Fibroblast of mammary gland (primary cell): ENCODE measurements around the gene GTPBP8.
A peak's percentile ranks its signal among the peaks of the same experiment; 100 is the strongest.

ENCODE experiments used
- DNase-seq: peaks from one replicate; pipeline ENCODE4 v3.0.0-alpha.2; 2010; ENCODE audit warnings: low read depth
- H3K4me3 ChIP-seq: 2 replicates; pipeline ENCODE4 v1.5.1; 2011; ENCODE audit warnings: low read depth, mild to moderate bottlenecking, low read length, moderate library complexity; ENCODE audit not compliant: control insufficient read depth
- CTCF ChIP-seq: conservative IDR thresholded peaks from 2 replicates; pipeline ENCODE4 v1.5.1; 2011; ENCODE audit warnings: low read depth, low read length, inconsistent platforms; ENCODE audit not compliant: control insufficient read depth, insufficient read depth

Gene GTPBP8

GRCh38 chr3:112974894-112975293 is 15.9 kb upstream of the GTPBP8 start, which contains the start of gene CD200R1:
Gene CD200R1 (minus strand): TSS chr3:112975103. CDS start chr3:112974857, 246 bp downstream.
- no peak for DNase-seq
- TF ChIP-seq CTCF: no peak
- H3K4me3 ChIP-seq: no peak within 1 kb of the TSS

GRCh38 chr3:112976001-112976400 is 14.8 kb upstream of the GTPBP8 start:
- no peak for TF ChIP-seq CTCF
- H3K4me3 ChIP-seq: no peak overlapping the region
- DNase-seq: no peak

GRCh38 chr3:112976953-112977352 is 13.8 kb upstream of the GTPBP8 start:
- no peak for TF ChIP-seq CTCF
- no peak for DNase-seq
- no peak overlapping the region for H3K4me3 ChIP-seq

GRCh38 chr3:112979244-112979832 is 11.4 kb upstream of the GTPBP8 start:
- TF ChIP-seq CTCF: peak; percentile 58
- DNase-seq: peak; percentile 49
- no peak overlapping the region for H3K4me3 ChIP-seq

GRCh38 chr3:112980080-112980479 is 10.7 kb upstream of the GTPBP8 start:
- H3K4me3 ChIP-seq: no peak overlapping the region
- DNase-seq: peak; percentile 30
- TF ChIP-seq CTCF: no peak

GRCh38 chr3:112982710-112983109 is 8.1 kb upstream of the GTPBP8 start:
- no peak for TF ChIP-seq CTCF
- H3K4me3 ChIP-seq: no peak overlapping the region
- no peak for DNase-seq

- H3K4me3 ChIP-seq: no peak overlapping the region
- TF ChIP-seq CTCF: no peak
- no peak for DNase-seq
Measured at GRCh38 chr3:112984485-112984884, 6.3 kb upstream of the GTPBP8 start.
